Astrocyte of the cerebellum (primary cell): ENCODE results near the gene FCRLA.
"Not testable (repeated sequence)": the region's sequence is repeated elsewhere in the genome, so short reads cannot be mapped to it uniquely, and the experiment has no call there.

Source experiments
- DNase-seq: peaks from one replicate; pipeline ENCODE4 v3.0.0-alpha.2; 2011; ENCODE audit warnings: low read depth
- H3K4me3 ChIP-seq: 2 replicates; pipeline ENCODE4 v1.5.1; 2011; ENCODE audit warnings: mild to moderate bottlenecking, low read depth, low read length, moderate library complexity
- in situ Hi-C: cut with HindIII; loops from 2 replicates; pipeline ENCODE4 v1.10.0; 2017; ENCODE audit warnings: low sequenced_read_pairs
- TF ChIP-seq, protein P1 (sequence below): IDR thresholded peaks from 2 replicates; pipeline ENCODE4 v1.5.1; 2012; ENCODE audit warnings: low read length, low read depth, moderate library complexity, mild to moderate bottlenecking; ENCODE audit errors: missing control alignments

FCRLA gene

DNA sequence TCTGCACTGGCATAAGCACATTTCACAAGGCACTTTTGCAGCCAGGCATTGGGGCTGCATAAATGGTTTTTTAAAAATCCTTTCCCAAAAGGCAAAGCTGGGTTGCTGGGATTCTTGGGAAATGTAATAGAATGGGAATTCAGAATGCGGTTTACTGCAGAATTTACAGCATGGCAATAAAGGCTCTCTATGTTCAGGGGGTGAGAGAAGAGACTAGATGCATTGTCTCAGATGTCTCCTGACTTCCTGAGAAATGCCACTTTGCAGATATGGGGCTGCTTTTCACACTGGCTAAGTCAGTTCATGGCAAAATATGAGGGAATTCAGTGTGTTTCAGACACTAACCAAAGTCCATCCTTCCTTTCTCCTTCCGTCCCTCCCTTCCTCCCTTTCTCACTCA lies 30.6 kb upstream of the FCRLA start:
- no peak overlapping the region for H3K4me3 ChIP-seq
- in situ Hi-C loops = no loop called here
- no peak for DNase-seq
- TF ChIP-seq, protein P1, sequence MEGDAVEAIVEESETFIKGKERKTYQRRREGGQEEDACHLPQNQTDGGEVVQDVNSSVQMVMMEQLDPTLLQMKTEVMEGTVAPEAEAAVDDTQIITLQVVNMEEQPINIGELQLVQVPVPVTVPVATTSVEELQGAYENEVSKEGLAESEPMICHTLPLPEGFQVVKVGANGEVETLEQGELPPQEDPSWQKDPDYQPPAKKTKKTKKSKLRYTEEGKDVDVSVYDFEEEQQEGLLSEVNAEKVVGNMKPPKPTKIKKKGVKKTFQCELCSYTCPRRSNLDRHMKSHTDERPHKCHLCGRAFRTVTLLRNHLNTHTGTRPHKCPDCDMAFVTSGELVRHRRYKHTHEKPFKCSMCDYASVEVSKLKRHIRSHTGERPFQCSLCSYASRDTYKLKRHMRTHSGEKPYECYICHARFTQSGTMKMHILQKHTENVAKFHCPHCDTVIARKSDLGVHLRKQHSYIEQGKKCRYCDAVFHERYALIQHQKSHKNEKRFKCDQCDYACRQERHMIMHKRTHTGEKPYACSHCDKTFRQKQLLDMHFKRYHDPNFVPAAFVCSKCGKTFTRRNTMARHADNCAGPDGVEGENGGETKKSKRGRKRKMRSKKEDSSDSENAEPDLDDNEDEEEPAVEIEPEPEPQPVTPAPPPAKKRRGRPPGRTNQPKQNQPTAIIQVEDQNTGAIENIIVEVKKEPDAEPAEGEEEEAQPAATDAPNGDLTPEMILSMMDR = no peak

DNA sequence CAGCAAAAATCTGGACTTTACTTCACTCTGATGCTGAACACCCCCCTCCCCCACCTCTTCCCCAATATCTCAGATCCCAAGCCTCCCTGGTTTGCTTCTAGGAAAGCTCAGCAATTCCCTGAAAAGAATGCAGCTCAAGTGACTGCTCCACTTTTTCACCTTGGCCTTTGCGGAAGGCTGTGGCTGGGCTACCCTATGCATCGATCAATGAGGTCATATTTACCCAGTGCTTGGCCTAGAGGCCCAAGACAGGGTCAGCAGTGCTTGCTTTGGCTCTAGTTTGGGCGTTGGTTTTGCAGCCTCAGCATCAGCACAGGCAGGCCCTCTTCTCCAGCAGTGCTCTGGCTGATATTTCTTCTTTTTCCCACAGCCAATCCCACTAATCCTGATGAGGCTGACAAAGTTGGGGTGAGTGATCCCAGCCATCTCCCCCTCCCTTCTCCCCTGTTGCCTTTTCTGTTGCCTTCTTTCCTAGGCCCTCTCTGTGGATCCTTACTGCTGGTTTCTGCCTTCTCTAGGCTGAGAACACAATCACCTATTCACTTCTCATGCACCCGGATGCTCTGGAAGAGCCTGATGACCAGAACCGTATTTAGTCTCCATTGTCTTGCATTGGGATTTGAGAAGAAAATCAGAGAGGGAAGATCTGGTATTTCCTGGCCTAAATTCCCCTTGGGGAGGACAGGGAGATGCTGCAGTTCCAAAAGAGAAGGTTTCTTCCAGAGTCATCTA lies 29.9 kb upstream of the FCRLA start:
- TF ChIP-seq, protein P1 = no peak
- no peak overlapping the region for H3K4me3 ChIP-seq
- in situ Hi-C loops = no loop called here
- no peak for DNase-seq

DNA sequence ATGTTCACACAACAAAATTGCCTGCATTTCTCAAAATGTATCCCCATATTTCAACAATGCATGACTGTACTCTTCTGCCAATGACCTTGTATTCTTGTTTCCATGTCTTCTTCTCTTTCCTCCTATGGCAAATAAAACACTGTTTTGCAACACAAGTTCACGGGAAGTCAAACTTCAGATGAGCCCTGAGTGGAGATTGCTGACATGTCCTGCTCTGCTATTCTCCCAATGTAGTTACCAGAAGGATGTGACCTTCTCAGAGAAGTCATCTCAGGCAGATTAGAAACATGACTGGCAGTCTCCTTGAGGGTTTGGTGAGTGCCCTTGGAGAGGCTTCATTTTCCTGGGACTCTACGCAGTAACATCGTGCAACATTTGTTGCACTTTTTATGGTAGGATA lies 28.5 kb upstream of the FCRLA start:
- TF ChIP-seq, protein P1 = no peak
- no peak for DNase-seq
- H3K4me3 ChIP-seq = no peak overlapping the region
- in situ Hi-C loops = no loop called here

DNA sequence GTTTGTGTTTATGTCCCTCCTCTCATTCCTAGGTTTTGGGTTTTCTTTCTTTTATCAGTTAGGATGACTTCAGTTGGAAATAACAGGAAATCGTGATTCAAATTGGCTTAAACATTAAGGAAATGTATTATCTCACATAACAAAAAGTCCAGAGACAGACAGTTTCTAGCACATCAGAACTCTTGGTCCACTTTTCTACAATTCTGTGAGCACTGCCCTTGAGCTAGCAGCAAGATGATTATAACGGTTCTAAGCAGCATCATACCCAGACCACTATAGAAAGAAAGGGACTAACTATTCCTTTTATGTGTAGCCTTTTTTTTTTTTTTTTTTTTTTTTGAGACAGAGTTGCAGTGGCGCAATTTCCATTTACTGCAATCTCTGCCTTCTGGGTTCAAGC lies 25.1 kb upstream of the FCRLA start:
- in situ Hi-C loops = no loop called here
- no peak for DNase-seq
- TF ChIP-seq, protein P1 = no peak
- no peak overlapping the region for H3K4me3 ChIP-seq

DNA sequence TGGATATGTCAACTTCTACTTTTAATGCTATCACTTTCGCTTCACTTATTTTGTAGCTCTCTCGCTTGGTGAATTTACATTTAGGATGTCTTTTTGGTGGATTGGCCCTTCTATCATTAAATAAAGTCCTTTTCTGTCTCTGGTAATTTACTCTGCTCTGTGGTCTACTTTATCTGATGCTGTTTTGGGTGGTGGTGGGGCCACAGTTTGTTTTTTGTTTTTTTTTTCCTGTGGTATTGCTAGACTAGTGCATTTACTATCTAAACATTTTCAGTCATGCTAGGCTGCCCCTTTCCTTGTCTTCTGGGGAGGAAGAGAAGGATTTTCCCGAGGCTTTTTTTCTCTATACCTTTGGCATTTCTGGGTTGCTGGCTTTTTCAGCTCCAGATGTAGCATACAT lies 18.1 kb upstream of the FCRLA start:
- in situ Hi-C loops = no loop called here
- no peak for DNase-seq
- TF ChIP-seq, protein P1 = no peak
- H3K4me3 ChIP-seq = no peak overlapping the region

DNA sequence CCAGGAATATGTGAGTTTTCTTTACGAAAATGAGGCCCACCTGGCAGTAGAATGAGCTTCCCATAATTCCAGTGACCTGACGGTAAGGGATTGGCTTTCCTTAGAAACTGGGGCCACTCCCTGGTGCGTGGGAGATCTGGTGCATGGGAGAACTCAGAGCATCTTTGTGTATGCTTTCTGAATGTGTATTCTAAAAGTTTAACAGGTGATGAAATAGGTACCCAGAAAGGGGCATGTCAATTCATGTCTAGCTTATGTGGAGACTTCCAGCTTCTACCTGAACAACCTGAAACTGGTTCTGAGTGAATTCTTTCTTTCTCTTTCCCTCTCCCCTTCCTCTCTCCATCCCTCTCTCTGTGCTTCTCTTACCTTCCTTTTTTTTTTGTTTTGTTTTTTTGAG lies 15.2 kb upstream of the FCRLA start:
- TF ChIP-seq, protein P1 = no peak
- H3K4me3 ChIP-seq = no peak overlapping the region
- in situ Hi-C loops = no loop called here
- DNase-seq = no peak

DNA sequence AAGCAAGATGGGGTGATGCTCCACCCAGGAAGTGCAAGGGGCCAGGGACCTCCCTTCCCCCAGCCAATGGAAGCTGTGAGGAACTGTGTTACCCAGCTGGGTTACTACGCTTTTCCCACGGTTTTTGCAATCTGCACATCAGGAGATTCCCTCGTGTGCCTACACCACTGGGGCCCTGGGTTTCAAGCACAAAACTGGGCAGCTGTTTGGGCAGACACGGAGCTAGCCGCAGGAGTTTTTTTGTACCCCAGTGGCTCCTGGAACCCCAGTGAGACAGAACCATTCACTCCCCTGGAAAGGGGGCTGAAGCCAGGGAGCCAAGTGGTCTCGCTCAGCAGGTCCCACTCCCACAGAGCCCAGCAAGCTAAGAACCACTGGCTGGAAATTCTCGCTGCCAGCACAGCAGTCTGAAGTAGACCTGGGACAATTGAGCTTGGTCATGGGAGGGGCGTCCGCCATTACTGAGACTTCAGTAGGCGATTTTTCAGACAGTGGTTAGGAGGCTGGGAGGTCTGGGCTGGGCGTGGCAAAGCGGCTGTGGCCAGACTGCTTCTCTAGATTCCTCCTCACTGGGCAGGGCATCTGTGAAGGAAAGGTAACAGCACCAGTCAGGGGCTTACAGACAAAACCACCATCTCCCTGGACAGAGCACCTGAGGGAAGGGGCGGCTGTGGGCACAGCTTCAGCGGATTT lies 13.9 kb upstream of the FCRLA start:
- H3K4me3 ChIP-seq, DNase-seq, in situ Hi-C loops: not testable (repeated sequence)

DNA sequence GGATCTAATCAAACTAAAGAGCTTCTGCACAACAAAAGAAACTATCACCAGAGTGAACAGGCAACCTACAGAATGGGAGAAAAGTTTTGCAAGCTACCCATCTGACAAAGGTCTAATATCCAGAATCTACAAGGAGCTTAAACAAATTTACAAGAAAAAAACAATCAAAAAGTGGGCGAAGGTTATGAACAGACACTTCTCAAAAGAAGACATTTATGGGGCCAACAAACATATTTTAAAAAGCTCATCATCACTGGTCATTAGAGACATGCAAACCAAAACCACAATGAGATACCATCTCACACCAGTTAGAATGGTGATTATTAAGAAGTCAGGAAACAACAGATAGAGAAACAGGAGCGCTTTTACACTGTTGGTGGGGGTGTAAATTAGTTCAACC lies 8.7 kb upstream of the FCRLA start:
- H3K4me3 ChIP-seq, in situ Hi-C loops, DNase-seq: not testable (repeated sequence)
